Endothelial cell of umbilical vein (primary cell): ENCODE data around the gene UNC45A. TPM values are rescaled to one million over a fixed set of nuclear protein-coding genes. Genes with fewer than 3 reads are reported as not detected.

Experiments used
- BruUV-seq: library from RNA; stranded (reverse); fragments of 400-500 nt; replicated peaks from 2 replicates; lab custom pipeline; 2021; lab: Mats Ljungman, UMichigan
- CTCF ChIA-PET: fragments of 300-600, 350-600 bp; sonication (Branson Sonifier 250); formaldehyde crosslinking; loops from one replicate; lab custom pipeline; 2021; ENCODE audit warnings: antibody characterized with exemption, inconsistent platforms; lab: Charles Lee
- POLR2A ChIA-PET: fragments of 300-600, 350-600 bp; sonication (Branson Sonifier 250); formaldehyde crosslinking; loops from one replicate; lab custom pipeline; 2021; ENCODE audit warnings: antibody characterized with exemption, inconsistent platforms; lab: Charles Lee
- DNase-seq: peaks from one replicate; pipeline ENCODE4 v3.0.0-alpha.2; 2011; ENCODE audit warnings: low read depth, low spot score
- FAIRE-seq: peaks from 2 replicates; lab custom pipeline; 2011; peaks lifted over from hg19 to GRCh38; lab: Jason Lieb, UNC
- H2AFZ ChIP-seq: 2 replicates; pipeline ENCODE4 v1.6.0; 2012; ENCODE audit warnings: low read depth, low read length, control low read depth, inconsistent platforms
- H3K27ac ChIP-seq: 2 replicates; pipeline ENCODE4 v1.5.1; 2011; ENCODE audit warnings: low read depth, mild to moderate bottlenecking, control low read depth, low read length, moderate library complexity; ENCODE audit not compliant: insufficient read depth
- H3K27me3 ChIP-seq, 2 experiments: 2 replicates each; pipeline versions ENCODE4 v1.6.0 to v1.6.1; 2011; ENCODE audit warnings: low read length in 2 of 2, mixed read lengths in 1 of 2; ENCODE audit not compliant: control insufficient read depth in 2 of 2, insufficient read depth in 2 of 2
- H3K36me3 ChIP-seq, 2 experiments: 2 replicates in 1 of 2; 3 replicates in 1 of 2; pipeline ENCODE4 v1.5.1; 2011; ENCODE audit warnings: low read length in 2 of 2, mild to moderate bottlenecking in 1 of 2, moderate library complexity in 1 of 2; ENCODE audit not compliant: control insufficient read depth in 2 of 2, insufficient read depth in 2 of 2; ENCODE audit errors: extremely low read depth in 1 of 2
- H3K4me1 ChIP-seq: 3 replicates; pipeline ENCODE4 v1.5.1; 2011; ENCODE audit warnings: mild to moderate bottlenecking, low read length; ENCODE audit not compliant: control insufficient read depth, insufficient read depth; ENCODE audit errors: extremely low read depth
- H3K4me2 ChIP-seq: 2 replicates; pipeline ENCODE4 v1.6.1; 2011; ENCODE audit warnings: low read length, control low read depth, mixed read lengths; ENCODE audit not compliant: insufficient read depth
- H3K4me3 ChIP-seq, 3 experiments: fragments of 200-600 bp in 1 of 3; sonication (generic), shearing (Covaris generic) in 1 of 3; replicated peaks in 1 of 3; 2 replicates each; pipeline ENCODE4 v1.5.1; 2011 to 2016; ENCODE audit warnings: control low read depth in 3 of 3, low read length in 3 of 3, mild to moderate bottlenecking in 2 of 3, inconsistent platforms in 1 of 3, low read depth in 1 of 3, moderate library complexity in 1 of 3; ENCODE audit not compliant: insufficient read depth in 1 of 3
- H3K79me2 ChIP-seq: 2 replicates; pipeline ENCODE4 v1.6.0; 2012; ENCODE audit warnings: low read length, inconsistent platforms; ENCODE audit not compliant: control insufficient read depth, insufficient read depth
- H3K9ac ChIP-seq: replicated peaks from 2 replicates; pipeline ENCODE3; 2011; ENCODE audit warnings: low read length, control low read depth; ENCODE audit not compliant: insufficient read depth; ENCODE audit errors: extremely low read depth
- H3K9me1 ChIP-seq: replicated peaks from 3 replicates; pipeline ENCODE4 v1.6.0; 2011; ENCODE audit warnings: mild to moderate bottlenecking, low read length; ENCODE audit not compliant: control insufficient read depth, insufficient read depth; ENCODE audit errors: extremely low read depth
- H3K9me3 ChIP-seq: replicated peaks from 2 replicates; pipeline ENCODE4 v1.5.1; 2012; ENCODE audit warnings: low read length, inconsistent platforms; ENCODE audit not compliant: control insufficient read depth, insufficient read depth
- H4K20me1 ChIP-seq: replicated peaks from 2 replicates; pipeline ENCODE3; 2011; ENCODE audit warnings: mild to moderate bottlenecking, low read length; ENCODE audit not compliant: control insufficient read depth, insufficient read depth; ENCODE audit errors: extremely low read depth
- CTCF ChIP-seq, 2 donors: IDR thresholded peaks; 1 replicate in 1 of 2; 2 replicates in 1 of 2; pipeline ENCODE4 v1.5.1; 2011; ENCODE audit warnings: low read length in 2 of 2, mild to moderate bottlenecking in 2 of 2, moderate library complexity in 2 of 2, control low read depth in 1 of 2, inconsistent platforms in 1 of 2, low read depth in 1 of 2; ENCODE audit not compliant: insufficient read depth in 1 of 2; ENCODE audit errors: extremely low read depth in 1 of 2
- EZH2 ChIP-seq: IDR thresholded peaks from 2 replicates; pipeline ENCODE4 v1.6.1; 2012; ENCODE audit warnings: borderline replicate concordance, low read depth, mild to moderate bottlenecking, moderate library complexity, low read length, inconsistent platforms; ENCODE audit not compliant: severe bottlenecking
- FOS ChIP-seq: IDR thresholded peaks from 2 replicates; pipeline ENCODE4 v1.6.1; 2011; ENCODE audit warnings: mild to moderate bottlenecking, low read length, moderate library complexity, borderline replicate concordance; ENCODE audit not compliant: insufficient read depth
- GATA2 ChIP-seq: IDR thresholded peaks from 2 replicates; pipeline ENCODE4 v1.7.0; 2011; ENCODE audit warnings: low read depth, mild to moderate bottlenecking, moderate library complexity, mixed read lengths, low read length; ENCODE audit not compliant: insufficient read length, insufficient read depth
- JUN ChIP-seq: IDR thresholded peaks from 2 replicates; pipeline ENCODE4 v1.6.1; 2011; ENCODE audit warnings: borderline replicate concordance, low read depth; ENCODE audit not compliant: insufficient read length, insufficient read depth
- MAX ChIP-seq: IDR thresholded peaks from 2 replicates; pipeline ENCODE4 v1.6.1; 2011; ENCODE audit not compliant: insufficient read depth, insufficient read length
- MYC ChIP-seq: IDR thresholded peaks from one replicate; pipeline ENCODE4 v1.6.1; 2011; ENCODE audit warnings: mild to moderate bottlenecking, low read depth, low read length
- POLR2A ChIP-seq: IDR thresholded peaks from 2 replicates; pipeline ENCODE4 v1.6.1; 2012; ENCODE audit warnings: low read depth, mild to moderate bottlenecking, control low read depth, low read length
- POLR2AphosphoS5 ChIP-seq: IDR thresholded peaks from 2 replicates; pipeline ENCODE4 v1.6.1; 2012; ENCODE audit warnings: low read depth, mild to moderate bottlenecking, control low read depth, low read length, moderate library complexity; ENCODE audit not compliant: insufficient read depth
- dilution Hi-C: fragments of 300-500 bp; cut with MboI; formaldehyde crosslinking; loops from one replicate; pipeline ENCODE4 v1.15.0; 2019; ENCODE audit warnings: low sequenced_read_pairs; ENCODE audit not compliant: extremely low pct_ligation_motif_present
- intact Hi-C: fragments of 100-400 bp; cut with micrococcal nuclease; formaldehyde crosslinking; loops from one replicate; pipeline ENCODE4 v1.10.0; 2022
- polyA plus RNA-seq, 4 experiments: library from polyadenylated mRNA; depleted of rRNA in 3 of 4; stranded (reverse) in 3 of 4; unstranded in 1 of 4; fragments of >200 nt; gene quantifications; 2 replicates each; pipeline versions ENCODE4 v1.2.1 to v1.2.3, GENCODE V29; 2011 to 2012; ENCODE audit warnings: missing spikeins in 1 of 4
- total RNA-seq: library from RNA; stranded (reverse); gene quantifications from 2 replicates; pipeline ENCODE4 v1.2.3, GENCODE V29; 2021

UNC45A gene
- total and polyA plus RNA-seq, 2 donors (not counting 3 experiments of a cell fraction or from before 2014, with no cell fraction given): 103 to 106 TPM

- Histone ChIP-seq H2AFZ (peak overlapping the region; percentile 68), H4K20me1 (no peaks in the 10 kb centered on the region), H3K9me1 (no peaks in the 10 kb centered on the region), H3K27ac (peak overlapping the region; percentile 69), H3K4me3 (peak overlapping the region; percentile 71 to 93 (median 92)), H3K27me3 (no peaks in the 10 kb centered on the region), H3K36me3 (peaks cover 4 to 6% of the 10 kb centered on the region in 2 experiments), H3K79me2 (peaks cover 64% of the 10 kb centered on the region), H3K9me3 (no peaks in the 10 kb centered on the region), H3K4me2 (peak overlapping the region; percentile 76), H3K4me1 (peaks cover 22% of the 10 kb centered on the region), H3K9ac (peak overlapping the region; percentile 91)
- no TSS peak for BruUV-seq
- CTCF ChIA-PET: interaction anchor here (0.7 to 1.8 kb wide), 4 partner anchors 11 to 62 kb away, joined by 3 to 23 read pairs (median 12); partner anchors contain the start of gene HDDC3
- TF ChIP-seq EZH2: no peak
- no peak for TF ChIP-seq POLR2AphosphoS5
- TF ChIP-seq POLR2A: no peak
- no peak for TF ChIP-seq CTCF (IDR thresholded peaks at IDR 0.05; ENCODE audit: extremely low read depth in 1 of 2, insufficient read depth in 1 of 2, low read depth in 1 of 2, low read length in 2 of 2)
- no peak for TF ChIP-seq GATA2
- TF ChIP-seq JUN: no peak
- TF ChIP-seq MAX: no peak
- no peak for TF ChIP-seq MYC
- no peak for TF ChIP-seq FOS
- FAIRE-seq (no peak), DNase-seq (no peak)
- POLR2A ChIA-PET: no interaction called here
- intact Hi-C loops (loop anchor here (1.0 kb wide), 3 partner anchors 28 to 62 kb away; partner anchors contain the start of genes HDDC3 and VPS33B), dilution Hi-C loops (no loop called here)
Measured at GRCh38 chr15:90994059-90994416, 59.0 kb downstream of the UNC45A start.
